ENCODE data around the gene ZBTB21.
"Not testable (repeated sequence)": the region's sequence is repeated elsewhere in the genome, so short reads cannot be mapped to it uniquely, and the experiment has no call there.

ZBTB21 gene

DNA sequence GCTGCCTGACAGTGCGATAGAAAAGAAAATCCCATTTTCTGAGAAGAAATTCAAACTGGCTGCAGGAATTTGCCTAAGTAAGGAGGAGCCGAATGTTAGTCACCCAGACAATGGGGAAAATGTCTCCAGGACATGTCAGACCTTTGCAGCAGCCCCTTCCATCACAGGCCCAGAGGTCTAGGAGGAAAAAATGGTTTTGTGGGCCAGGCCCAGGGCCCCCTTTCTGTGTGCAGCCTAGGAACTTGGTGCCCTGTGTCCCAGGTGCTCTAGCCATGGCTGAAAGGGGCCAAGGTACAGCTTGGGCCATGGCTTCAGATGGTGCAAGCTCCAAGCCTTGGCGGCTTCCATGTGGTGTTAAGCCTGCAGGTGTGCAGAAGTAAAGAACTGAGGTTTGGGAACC is 14.6 kb downstream of the ZBTB21 start:
- FAIRE-seq (no peak), DNase-seq (ENCODE audit: low spot score) (no peak)

DNA sequence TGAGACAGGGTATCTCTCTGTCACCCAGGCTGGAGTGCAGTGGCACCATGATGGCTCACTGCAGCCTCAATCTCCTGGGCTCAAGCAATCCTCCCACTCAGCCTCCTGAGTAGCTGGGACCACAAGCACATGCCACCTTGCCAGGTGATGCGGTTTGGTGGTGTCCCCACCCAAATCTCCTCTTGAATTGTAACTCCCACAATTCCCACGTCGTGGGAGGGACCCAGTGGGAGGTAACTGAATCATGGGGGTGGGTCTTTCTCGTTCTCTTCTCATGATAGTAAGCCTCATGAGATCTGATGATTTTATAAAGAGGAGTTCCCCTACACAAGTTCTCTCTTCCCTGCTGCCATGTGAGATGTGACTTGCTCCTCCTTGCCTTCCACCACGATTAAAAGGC is 15.5 kb downstream of the ZBTB21 start:
- not testable (repeated sequence) for DNase-seq (ENCODE audit: low spot score); FAIRE-seq

DNA sequence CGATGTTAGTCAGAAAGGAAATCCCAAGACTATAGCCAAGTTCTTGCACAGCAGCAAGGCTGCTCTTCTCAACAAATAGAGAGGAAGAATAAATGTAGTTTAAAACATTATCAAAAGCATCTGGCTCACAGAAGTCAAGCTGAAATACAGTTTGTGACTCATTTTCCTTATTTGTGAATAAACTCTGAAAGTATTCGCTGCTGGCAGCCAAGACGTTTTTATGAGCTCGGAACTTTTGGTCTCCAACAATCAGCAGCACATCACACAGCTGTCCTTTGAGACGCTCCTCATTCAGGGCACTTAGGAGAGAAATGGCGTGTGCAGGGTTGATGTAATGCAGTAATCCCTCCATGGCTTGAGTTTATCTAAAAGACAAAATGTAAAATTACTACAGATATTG is 16.4 kb downstream of the ZBTB21 start:
- no peak for DNase-seq (ENCODE audit: low spot score)
- FAIRE-seq = no peak

DNA sequence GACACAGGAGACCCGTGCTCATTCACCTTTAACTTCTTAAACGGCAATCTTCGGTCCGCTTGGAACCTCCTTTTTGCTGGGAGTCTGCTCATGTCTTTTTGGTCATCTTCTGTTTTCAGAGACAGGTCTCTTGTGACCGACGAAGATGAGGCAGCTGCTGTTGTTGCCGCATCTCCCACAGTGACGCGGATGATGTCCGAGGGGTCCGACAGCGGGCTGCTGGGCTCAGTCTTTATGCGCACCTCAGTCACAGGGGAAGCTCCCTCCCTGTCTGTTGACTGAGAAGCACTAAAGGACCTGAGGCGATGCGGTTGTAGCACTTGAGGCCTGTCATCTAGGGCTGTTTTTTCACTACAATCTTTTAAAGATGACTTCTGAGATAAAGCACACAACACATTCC is 17.6 kb downstream of the ZBTB21 start:
- FAIRE-seq (no peak), DNase-seq (ENCODE audit: low spot score) (no peak)

DNA sequence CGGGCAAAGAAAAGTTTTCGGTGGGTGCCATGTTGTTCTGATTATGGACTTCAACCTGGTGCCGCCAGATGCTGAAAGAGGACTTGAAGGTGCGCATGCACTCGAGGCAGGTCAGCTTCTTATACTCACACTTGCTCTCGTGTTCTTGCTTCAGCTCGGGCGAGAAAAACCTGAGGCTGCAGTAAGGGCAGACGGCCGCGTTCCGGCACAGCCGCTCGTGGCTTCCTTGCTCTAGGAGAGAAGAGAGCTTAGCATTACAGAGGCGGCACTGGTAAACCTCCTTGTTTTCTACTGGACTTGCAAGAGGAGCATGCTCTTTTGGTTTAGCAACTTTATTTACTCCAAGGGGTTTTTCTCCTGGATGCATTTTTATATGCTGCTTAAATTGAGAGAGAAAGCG is 18.5 kb downstream of the ZBTB21 start:
- FAIRE-seq = no peak

DNA sequence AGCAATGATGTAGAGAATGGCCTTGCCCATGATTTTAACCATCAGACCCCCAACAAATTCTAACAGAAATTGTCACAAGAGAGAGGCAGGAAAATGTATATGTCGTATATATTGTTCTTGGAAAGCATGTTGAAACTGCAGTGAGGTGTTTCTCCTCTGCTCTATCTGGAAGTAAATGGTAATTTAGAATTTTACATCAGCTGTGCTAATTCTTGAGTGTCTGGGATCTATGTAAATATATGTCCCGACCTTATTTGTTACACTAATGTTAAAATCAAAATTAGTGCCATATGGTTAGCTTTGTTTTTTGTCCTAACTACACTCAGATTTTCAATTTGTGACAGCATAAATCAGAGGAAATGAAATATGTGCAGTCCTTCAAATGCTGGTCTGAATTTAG is 20.5 kb downstream of the ZBTB21 start:
- FAIRE-seq (no peak), DNase-seq (ENCODE audit: low spot score) (no peak)

More for the DNA sequence above, 18.5 kb downstream of the ZBTB21 start:
- no peak for DNase-seq (ENCODE audit: low spot score)

DNA sequence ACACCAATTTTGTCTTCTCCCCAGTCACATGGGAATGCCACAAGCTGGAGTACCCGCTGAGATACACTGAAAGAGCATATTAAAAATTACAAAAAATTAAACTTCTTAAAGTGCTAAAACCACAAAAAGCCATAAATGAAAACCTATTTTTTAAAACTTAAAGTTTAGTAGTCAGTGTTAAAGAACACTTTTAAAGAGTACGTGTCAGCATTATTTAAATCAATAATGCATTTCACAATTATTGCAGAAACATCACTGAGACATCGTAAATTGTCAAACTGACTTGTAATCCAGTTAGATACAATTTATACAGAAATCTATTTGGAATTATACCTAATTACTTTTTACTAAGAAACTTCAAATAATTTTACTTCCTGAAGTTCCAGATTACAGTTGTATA is 22.9 kb downstream of the ZBTB21 start:
- FAIRE-seq = no peak
- DNase-seq (ENCODE audit: low spot score) = no peak

DNA sequence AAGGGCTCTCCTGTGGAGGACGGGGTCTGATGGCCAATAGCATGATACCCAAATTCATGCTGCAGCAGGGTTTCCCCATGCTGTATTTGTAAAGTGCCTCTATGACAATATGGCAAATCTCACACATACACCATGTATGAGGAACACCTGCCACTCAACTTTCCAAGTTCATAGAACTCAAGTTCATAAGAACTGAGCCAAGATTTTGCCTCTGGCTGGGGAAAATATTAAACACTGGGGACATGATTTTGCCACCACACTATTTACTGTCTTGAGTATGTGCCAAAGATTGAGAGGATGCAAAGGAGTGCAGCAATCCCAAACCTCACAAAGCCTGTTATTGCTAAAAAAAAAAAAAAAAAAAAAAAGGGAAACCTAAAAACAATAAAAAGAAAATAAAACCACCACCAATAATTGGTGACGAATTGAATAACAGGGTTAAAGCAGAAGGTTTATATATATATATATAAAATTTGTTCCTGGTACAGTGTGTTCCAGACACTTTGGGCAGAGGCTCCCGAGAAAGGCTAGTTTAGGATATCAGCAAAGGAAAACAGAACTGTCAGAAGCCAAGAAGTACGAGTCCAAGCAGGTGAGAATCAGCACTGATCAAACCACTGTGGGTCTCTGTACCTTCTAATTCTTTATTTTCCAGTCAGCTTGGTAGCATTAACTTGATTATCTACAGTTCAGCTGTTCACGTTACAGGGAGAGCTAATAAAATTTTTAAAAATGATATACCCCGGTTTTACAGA is 24.3 kb downstream of the ZBTB21 start:
- FAIRE-seq = no peak
- DNase-seq (ENCODE audit: low spot score) = no peak

DNA sequence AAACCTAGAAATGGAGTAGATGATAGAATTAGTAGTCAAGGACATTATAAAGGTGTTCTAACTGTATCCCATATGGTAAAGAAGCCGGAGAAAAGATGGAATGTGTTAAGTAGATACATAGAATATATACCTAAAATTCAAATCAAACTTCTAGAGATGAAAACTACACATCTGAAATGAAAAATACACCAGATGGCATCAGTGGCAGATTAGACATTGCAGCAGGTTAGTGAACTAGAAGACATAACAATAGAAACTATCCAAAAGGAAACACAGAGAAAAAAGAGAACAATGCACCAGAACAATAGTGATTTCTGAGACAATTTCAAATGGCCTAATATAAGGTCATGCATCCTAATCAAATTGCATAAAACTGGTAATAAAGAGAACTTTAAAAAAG is 26.9 kb downstream of the ZBTB21 start:
- no peak for DNase-seq (ENCODE audit: low spot score)
- FAIRE-seq = no peak

DNA sequence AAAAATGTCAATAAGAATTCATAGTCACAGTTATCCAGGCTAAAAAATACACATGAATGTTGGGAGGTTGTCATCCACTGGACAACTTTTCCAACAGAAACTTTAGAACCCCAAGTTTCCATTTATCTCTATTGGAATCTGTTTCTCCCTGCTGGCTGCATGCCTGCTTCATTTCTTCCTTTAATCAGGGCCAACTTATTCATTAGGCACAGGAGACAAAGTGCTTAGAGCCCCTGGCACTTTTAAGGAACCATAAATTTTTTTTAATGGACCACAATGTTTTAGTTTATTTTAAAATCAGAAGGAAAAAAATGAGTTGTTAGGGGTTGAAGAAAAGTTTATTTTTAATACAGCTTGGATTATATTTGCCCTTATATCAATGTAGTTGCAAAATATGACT is 29.6 kb downstream of the ZBTB21 start:
- DNase-seq (ENCODE audit: low spot score) = no peak
- FAIRE-seq = no peak

DNA sequence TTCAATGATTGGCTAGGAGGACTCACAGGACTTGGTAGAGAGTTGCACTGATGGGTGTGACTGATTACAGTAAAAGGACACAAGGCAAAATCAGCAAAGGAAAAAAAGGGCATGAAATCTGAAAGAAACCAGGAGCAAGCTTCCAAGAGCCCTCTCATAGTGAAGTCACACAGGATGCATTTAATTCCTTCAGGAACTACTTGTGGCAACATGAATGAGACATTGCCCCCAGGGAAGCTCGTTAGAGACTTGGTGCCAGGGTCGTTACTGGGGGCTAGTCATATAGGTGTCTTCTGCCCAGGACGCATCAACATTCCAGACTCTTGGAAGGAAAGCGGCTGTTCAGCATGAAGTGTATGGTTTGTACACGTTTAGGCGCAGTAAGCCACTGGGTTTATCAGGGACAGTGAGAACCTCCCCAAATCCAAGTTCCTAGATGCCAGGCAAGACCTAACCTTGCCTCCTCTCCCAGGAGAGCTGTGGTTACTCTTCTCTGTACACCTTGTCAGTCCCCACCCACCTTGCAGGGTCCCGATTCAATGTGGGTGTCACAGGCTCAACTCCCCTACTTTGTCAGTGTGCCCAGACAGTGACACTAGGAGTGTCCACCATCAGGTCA is 30.3 kb downstream of the ZBTB21 start:
- DNase-seq (ENCODE audit: low spot score) (no peak), FAIRE-seq (no peak)

DNA sequence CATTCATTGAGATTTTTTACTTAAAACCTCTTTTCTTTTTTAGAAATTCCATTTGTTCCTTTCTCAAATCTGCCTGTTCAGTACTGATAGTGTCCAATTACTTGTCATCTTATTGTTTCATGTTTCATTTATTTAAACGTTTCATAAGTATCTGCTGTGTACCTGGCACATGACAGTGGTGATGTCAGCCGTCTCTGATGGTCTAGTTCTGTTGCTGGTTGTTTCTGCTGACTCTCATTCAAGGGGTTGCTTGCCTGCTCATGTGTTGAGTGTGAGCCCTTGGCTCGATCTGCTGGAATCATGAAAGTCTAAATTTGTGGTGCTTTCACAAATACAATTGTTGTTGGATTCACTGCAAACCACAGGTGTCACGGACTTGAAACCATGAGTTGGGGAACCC is 30.8 kb downstream of the ZBTB21 start:
- FAIRE-seq (no peak), DNase-seq (ENCODE audit: low spot score) (no peak)

DNA sequence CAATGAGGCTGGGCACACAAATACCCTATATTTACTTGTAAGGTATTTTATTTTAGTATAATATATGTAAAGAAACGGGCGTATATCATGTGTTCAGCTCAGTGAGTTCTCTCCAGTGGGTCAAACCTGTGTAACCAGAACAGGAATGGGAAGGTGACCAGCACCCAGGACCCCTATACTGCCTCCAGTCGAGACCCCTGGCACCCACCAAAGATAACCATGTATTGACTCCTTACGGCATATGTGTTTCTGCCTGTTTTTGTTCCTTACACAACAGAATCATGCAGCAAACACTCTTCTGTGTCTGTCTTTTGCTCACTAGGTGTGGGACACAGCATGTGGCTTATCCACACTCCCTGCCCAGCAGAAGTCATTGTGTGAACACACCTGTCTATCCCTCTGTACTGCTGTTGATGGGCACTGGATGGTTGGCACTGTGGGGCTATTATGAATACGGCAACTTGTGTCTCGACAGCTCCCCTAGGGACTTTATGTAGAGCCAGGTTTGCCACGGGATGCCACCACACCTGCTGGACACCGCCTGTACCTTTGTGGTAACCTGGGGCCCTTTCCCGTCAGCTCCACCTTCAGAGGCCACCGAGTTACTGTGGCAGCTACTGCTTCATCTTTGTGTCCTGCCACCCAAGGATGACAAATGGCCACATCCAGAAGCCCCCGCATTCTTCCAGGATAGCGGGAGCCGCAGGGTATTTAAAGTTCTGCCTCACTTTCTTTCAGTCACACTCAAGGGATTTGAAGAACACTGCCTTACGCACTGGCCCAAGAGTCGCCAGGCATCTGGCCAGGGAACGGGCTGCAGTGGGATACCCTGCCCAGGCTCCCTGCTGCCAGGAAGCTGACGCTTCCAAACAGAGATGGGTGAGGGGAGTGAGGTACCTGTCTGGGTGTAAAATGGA is 32.9 kb downstream of the ZBTB21 start:
- no peak for FAIRE-seq
- no peak for DNase-seq (ENCODE audit: low spot score)

DNA sequence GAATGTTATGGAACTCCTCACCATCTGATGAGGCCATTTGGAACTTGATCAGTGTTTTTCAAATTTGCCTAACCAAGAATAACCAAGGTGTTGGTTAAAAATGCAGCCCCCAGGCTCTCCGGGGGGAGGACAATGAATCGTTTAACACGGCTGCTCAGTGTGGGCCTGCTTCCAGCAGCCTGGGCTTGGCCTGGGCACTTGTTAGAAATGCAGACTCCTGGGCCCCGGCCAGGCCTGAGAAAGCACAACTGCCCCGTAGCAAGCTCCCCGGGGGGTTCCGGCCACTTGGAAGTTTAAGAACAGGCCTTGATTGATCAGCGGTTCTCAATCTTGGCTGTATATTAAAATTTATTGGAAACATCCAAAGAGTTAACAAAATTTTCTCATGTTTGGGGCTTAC is 33.5 kb downstream of the ZBTB21 start:
- FAIRE-seq (no peak), DNase-seq (ENCODE audit: low spot score) (no peak)

DNA sequence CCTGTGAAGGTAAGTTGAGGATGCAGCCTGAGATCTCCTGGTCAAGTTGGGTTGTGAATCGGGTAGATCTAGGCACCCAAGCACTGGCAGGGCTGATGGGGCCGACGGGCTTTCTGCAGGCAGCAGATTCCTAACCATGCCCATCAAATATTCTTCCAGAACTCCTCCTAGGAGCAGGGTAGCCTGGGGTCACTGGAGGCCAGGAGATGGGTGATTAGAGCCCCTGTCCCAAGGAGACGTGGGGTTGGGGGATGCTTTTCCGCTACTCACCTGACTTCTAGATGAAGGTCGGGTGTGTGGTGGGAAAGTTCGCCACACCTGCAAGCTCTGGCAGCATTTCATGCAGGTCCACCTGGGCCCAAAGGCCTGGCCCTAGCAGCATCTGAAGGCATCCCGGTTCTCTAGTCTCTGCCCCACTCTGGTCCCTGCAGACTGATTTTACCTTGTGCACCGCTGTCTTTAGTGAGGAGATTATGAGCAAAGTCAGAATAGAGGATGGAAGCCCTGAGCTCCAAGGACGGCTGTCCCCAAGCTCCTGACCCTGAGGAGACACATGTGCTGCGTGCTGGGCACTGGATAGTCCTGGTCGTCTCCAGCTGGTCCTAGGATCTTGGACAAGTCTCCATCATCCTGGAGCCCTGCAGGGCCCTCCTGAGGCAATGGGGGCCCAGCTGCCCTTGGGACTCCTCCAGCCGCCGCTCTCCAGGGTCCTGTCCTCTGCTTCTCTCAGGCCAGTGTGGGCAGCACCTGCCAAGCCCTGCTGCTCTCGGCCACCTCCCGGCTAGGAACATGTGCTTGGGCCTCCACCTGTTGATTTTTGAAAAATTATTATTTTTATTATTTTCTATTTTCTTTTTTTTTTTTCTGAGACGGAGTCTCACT is 34.5 kb downstream of the ZBTB21 start:
- no peak for DNase-seq (ENCODE audit: low spot score)
- no peak for FAIRE-seq

DNA sequence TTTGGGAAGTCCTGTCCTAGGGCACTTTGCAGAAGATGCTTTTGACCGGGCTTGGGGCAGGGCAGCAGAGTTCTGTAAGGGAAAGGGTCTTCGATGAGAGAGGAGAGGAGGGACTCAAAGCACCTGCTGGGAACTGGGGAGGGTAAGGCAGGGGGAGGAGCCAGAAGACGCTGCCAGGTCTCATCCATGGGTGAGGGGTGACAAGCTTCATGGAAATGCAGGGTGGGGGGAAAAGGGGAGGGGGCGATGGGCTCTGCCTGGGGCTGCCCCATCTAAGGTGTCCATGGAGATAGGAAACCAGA is 35.5 kb downstream of the ZBTB21 start:
- DNase-seq (ENCODE audit: low spot score) = no peak
- no peak for FAIRE-seq

DNA sequence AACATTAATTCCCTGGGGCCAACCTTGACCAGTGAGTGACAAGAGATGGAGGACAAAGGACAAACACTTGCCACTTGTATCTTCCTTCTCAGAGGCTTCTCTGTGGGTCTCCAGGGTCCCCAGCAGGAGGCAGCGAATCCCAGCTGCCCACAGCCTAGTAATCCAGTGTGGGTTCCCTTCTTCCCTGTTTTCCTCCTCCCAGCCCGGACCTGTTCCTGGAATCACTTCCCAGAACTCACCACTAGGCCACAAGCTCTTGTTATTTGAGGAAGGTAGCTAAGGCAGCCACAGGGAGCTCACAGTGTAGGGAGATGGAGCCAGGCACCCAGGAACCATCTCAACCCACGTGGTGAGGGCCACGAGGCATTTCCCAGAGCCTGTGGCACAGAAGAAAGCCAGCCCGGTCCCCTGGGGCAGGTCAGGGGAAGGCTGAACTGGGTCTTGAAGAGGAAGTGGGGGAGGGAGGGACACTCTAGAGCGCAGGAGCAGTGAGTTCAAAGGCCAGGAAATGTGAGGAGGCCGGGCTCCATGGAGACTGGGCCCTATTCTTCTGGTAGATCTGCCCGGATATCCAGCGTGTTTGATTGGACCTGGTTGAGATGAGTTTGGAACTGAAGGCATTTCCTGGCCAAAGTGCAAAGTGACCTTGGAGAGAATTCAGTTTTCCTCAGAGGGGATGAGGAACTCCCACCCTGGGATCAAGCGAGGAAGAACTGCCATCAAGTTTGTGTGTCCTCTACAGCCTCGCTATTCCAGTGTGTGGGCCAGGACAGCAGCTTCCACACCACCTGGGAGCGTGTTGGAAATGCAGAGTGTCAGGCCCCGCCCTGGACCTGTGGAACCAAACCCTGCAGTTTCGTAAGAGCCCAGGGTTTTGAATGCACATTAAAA is 36.1 kb downstream of the ZBTB21 start:
- DNase-seq (ENCODE audit: low spot score) = no peak
- no peak for FAIRE-seq

DNA sequence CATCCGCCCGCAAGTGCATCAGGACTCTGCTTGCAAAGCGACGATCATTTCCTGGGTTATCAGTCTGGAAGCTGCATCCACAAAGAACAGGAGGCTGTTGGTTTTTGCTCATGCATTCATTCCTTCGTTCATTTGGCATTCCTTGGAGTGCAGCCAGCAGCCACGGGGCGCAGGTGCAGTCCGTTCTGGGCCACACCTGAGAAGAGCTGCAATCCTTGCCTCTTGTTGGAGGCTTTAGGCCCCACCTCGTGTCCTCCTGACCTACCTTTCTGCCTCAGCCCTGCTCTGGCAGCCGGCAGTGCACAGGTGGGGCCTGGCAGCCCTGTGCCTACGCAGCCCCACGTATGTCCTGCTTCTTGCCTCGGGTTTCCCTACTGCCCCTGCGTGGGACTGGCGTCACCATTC is 36.7 kb downstream of the ZBTB21 start:
- FAIRE-seq (no peak), DNase-seq (ENCODE audit: low spot score) (no peak)

DNA sequence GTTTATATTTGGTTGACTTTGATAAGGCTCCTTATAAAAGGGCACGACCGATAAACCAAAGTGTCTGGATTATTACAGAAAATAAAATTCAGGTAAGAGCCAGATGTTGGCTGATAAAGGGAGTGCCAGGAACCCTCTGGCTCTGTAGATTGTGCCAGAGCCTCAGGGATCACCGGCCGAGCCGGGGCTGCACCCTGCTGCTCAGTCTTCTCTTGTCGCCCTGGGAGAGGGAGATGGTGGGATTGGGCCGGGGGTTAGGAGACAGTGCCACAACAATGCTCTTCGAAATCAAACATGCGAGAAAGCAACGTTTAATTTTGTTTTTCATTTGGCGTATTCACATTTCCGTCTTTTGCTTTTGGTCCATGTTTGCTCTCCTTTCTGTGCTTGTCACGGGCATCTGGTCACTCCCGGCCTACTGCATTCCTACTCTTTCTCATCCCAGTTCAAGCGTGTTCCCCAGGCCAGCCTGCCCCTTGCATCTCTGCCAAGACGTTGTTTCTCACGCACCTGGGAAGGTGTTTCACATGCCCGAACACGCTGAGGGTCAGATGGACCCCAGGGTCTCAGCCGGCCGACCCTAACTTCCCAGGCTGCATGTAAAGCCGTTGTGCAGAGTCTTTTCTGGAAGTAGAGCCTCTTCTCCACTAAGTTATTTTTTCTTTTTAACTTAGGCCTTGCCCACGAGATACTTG is 37.5 kb downstream of the ZBTB21 start:
- FAIRE-seq (no peak), DNase-seq (ENCODE audit: low spot score) (no peak)

DNA sequence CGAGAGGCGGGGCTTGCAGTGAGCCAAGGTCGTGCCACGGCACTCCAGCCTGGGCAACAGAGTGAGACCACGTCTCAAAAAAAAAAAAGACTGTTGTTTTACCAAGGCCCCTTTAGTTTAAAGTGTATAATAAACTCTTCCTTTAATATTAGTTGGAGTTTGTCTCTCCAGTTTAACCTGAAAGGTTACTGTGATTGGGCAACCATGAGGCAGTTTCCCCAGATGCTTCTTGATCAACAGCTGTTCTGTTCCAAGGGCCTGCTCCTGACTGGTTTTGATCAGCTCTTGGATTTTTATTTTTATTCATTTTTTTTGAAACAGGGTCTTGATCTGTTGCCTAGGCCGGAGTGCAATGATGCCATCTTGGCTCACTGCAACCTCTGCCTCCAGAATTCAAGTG is 38.3 kb downstream of the ZBTB21 start:
- DNase-seq (ENCODE audit: low spot score) (no peak), FAIRE-seq (no peak)

Measured in urothelium cell line (cell line).